ENCODE measurements around the gene C18orf54. TPM values are rescaled to one million over a fixed set of nuclear protein-coding genes. Genes with fewer than 3 reads are reported as not detected.
"Not testable (repeated sequence)": the region's sequence is repeated elsewhere in the genome, so short reads cannot be mapped to it uniquely, and the experiment has no call there.

The C18orf54 gene
- 1 to 10 TPM; 4.4 to 9.2 (median 7.8) TPM for total RNA-seq (2021; fragmentation: NEBNext Ultra II Directional; extraction: Animal tissue kit (Norgen Biotek cat#: 25700))
- long read RNA-seq, partial matches to known transcripts = 1 of 1 reads
- long read RNA-seq, other reads (novel, unspliced or antisense) = 0 of 1 reads

GRCh38 chr18:54357660-54358494 lies at the start of gene C18orf54, which contains the start of gene STARD6:
C18orf54 (plus strand) TSS chr18:54357906; CDS start chr18:54360573, 2,667 bp downstream.
STARD6 (minus strand) TSS chr18:54357858; CDS start chr18:54354573, 3,285 bp downstream.
- Mint-ChIP-seq H3K4me3 (peak within 1 kb of the TSS; percentile 96), H3K27ac (peak within 1 kb of the TSS; percentile 93), H3K36me3 (ENCODE audit: low read depth) (peaks cover 9% of the 10 kb centered on the region), H3K27me3 (ENCODE audit: insufficient read depth) (peaks cover 2% of the 10 kb centered on the region; the same call in 1 of the 2 replicates), H3K4me1 (ENCODE audit: low read depth) (peaks cover 25% of the 10 kb centered on the region), H3K9me3 (no peaks in the 10 kb centered on the region)
- peak; percentile 71 for TF ChIP-seq CTCF (IDR thresholded peaks at IDR 0.05)
- DNase-seq = peak; percentile 83

- H3K27ac Mint-ChIP-seq; H3K27me3 Mint-ChIP-seq (ENCODE audit: insufficient read depth); H3K36me3 Mint-ChIP-seq (ENCODE audit: low read depth); DNase-seq; H3K9me3 Mint-ChIP-seq; H3K4me3 Mint-ChIP-seq; H3K4me1 Mint-ChIP-seq (ENCODE audit: low read depth): not testable (repeated sequence)
Observed at GRCh38 chr18:54309564-54309963, 48.1 kb upstream of the C18orf54 start.

GRCh38 chr18:54316071-54316820 lies 41.5 kb upstream of the C18orf54 start:
- H3K4me3 Mint-ChIP-seq = no peak overlapping the region

GRCh38 chr18:54323561-54323960 lies 34.1 kb upstream of the C18orf54 start:
- no peaks in the 10 kb centered on the region; the same call in 1 of the 2 replicates for H3K4me1 Mint-ChIP-seq (ENCODE audit: low read depth)
- no peaks in the 10 kb centered on the region for H3K36me3 Mint-ChIP-seq (ENCODE audit: low read depth)
- no peak for DNase-seq
- no peak for TF ChIP-seq CTCF (IDR thresholded peaks at IDR 0.05)
- no peaks in the 10 kb centered on the region; the same call in 1 of the 2 replicates for H3K27me3 Mint-ChIP-seq (ENCODE audit: insufficient read depth)
- H3K9me3 Mint-ChIP-seq = no peaks in the 10 kb centered on the region
- no peak overlapping the region for H3K27ac Mint-ChIP-seq
- H3K4me3 Mint-ChIP-seq = no peak overlapping the region

More at GRCh38 chr18:54316071-54316820, 41.5 kb upstream of the C18orf54 start:
- H3K9me3 Mint-ChIP-seq = no peaks in the 10 kb centered on the region
- no peaks in the 10 kb centered on the region for H3K4me1 Mint-ChIP-seq (ENCODE audit: low read depth)
- TF ChIP-seq CTCF (IDR thresholded peaks at IDR 0.05) = no peak
- H3K27me3 Mint-ChIP-seq (ENCODE audit: insufficient read depth) = no peaks in the 10 kb centered on the region; the same call in none of the 2 replicates
- no peaks in the 10 kb centered on the region for H3K36me3 Mint-ChIP-seq (ENCODE audit: low read depth)
- DNase-seq = no peak
- no peak overlapping the region for H3K27ac Mint-ChIP-seq

- Mint-ChIP-seq H3K4me3 (no peak overlapping the region), H3K36me3 (ENCODE audit: low read depth) (no peaks in the 10 kb centered on the region), H3K27ac (no peak overlapping the region), H3K9me3 (no peaks in the 10 kb centered on the region), H3K27me3 (ENCODE audit: insufficient read depth) (no peaks in the 10 kb centered on the region; the same call in 1 of the 2 replicates), H3K4me1 (ENCODE audit: low read depth) (no peaks in the 10 kb centered on the region; the same call in 1 of the 2 replicates)
- DNase-seq = no peak
- no peak for TF ChIP-seq CTCF (IDR thresholded peaks at IDR 0.05)
Observed at GRCh38 chr18:54323970-54324369, 33.7 kb upstream of the C18orf54 start.

Data from HFFc6 (cell line).